HT1080 (cell line): ENCODE data around the gene KIF2A. TPM values are rescaled to one million over a fixed set of nuclear protein-coding genes. Genes with fewer than 3 reads are reported as not detected.

Experiments used
- DNase-seq: peaks from one replicate; pipeline ENCODE4 v3.0.0-alpha.2; 2015; ENCODE audit warnings: low read depth
- total RNA-seq: library from RNA; depleted of rRNA; stranded (reverse); fragments of >200 nt; shearing (Covaris generic); gene quantifications from 2 replicates; pipeline ENCODE4 v1.2.3, GENCODE V29; 2014

The KIF2A gene
- total RNA-seq, 1 experiment from 2014 or later: 51.3 TPM

DNA sequence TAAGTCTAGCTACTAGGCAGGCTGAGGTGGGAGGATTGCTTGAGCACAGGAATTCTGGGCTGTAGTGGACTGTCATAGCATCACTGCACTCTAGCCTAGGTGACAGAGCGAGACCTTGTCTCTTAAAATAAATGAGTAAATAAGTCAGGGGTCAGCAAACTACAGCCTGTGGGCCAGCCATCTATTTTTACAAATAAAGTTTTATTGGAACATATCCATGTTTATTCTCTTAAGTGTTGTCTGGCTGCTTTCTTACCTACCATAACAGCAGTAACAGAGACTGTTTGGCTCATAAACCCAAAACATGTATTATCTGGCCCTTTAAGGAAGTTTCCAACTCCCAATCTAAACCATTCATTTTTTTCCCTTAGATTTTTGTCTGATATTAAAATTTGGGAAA is 68.1 kb downstream of the KIF2A start:
- DNase-seq: no peak

DNA sequence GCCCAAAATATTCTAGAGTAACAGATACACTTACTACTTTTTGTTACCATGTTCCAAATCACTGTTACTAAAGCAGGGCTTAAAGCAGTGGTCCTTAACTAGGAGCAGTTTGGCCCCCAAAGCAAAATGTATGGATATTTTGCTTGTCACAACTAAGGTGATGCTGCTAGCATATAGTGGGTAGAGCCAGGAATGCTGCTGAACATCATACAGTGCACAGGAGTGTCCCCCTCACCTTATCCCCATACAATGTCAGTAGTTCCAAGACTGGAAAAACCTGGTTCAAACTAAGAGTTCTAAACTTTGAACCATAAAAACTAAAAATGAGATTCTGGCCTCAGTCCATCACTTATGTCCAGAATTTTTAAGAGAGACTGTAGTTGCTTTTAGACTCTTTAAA is 69.6 kb downstream of the KIF2A start:
- DNase-seq: no peak

- no peak for DNase-seq
These were observed 70.1 kb downstream of the KIF2A start for GRCh38 chr5:62376064-62376463.

DNA sequence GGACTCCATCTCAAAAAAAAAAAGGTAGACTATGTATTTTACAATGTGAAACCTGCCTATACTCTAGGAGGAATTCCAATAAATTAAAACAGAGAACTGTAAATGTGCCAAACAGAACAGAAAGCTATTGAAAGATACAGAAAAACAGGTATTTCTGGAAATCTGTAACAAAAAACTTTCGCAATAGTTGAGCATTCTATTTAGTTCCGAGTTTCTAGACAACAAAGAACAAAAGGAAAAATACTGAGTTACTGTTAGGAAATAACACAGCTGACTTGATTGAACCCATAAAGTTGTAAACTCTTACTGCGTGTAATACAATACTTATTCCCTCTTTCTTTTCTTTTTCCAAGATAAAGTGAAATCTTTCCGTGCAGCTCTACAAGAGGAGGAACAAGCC is 79.1 kb downstream of the KIF2A start:
- DNase-seq: no peak

- no peak for DNase-seq
These were observed 79.9 kb downstream of the KIF2A start for GRCh38 chr5:62385816-62386400.

DNA sequence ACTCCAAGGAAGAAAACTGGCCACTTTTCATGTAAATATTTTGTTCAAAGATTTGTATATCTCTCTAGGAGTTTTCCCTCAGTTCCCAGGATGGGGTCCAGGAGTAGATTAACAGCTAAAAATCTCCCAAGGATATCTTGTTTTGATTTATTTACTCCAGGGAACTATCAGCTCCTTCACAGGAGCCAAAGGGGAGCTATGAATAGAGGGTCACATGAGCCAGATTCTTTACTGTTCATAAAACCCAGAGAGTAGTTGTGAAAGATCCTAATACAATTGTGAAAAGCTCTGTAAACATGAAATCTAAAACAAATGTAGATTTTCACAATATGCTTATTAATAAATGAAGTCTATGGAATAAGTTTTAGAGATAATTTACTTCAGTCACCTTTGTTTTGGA is 80.8 kb downstream of the KIF2A start:
- no peak for DNase-seq

- peak; percentile 39 for DNase-seq
These were observed 89.4 kb downstream of the KIF2A start for GRCh38 chr5:62395210-62395950.

DNA sequence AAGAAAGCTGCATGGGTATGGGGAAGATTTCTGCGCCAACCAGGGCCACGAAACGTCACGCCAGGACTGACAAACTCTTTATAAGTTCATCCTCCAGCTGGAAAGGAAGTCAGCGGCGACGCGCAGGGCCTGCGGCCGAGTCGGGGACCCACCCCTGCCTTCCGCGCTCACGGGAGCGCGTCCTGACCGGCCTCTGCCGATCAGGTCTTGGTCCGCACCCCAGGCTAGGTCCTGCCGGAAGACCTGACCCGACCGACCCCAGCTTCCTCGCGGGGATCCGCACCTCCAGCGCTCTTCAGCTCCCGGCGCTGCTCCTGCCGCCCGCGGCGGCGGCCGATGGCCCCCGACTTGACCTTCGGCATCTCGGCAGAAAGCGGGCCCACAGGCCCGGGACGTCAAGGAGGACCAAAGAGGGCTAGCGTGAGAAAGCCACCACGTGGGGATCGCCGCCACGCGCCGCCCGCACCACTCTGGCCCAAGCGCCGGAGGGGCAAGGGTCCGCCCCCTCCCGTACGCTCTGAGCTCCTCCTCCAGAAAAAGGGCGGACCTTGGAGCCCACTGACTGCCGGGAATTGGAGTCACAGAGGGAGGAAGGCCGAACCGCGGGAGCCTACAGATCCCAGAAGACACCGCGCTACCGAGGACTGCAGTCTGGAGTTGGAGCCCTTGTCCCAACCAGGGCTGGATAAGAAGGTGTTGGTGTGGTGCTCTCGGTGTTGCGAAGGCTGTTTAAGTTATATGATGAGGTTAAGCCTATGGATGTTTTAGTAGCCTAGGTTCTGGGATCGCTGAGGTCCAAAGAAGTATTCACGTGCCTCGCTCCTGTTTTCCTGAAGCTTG is 97.6 kb downstream of the KIF2A start, which contains the start of gene DIMT1:
DIMT1 (minus strand) TSS at position 495 of the 840 bp plus-strand sequence; CDS start at position 362, 133 bp downstream.
- DNase-seq: peak; percentile 95

DNA sequence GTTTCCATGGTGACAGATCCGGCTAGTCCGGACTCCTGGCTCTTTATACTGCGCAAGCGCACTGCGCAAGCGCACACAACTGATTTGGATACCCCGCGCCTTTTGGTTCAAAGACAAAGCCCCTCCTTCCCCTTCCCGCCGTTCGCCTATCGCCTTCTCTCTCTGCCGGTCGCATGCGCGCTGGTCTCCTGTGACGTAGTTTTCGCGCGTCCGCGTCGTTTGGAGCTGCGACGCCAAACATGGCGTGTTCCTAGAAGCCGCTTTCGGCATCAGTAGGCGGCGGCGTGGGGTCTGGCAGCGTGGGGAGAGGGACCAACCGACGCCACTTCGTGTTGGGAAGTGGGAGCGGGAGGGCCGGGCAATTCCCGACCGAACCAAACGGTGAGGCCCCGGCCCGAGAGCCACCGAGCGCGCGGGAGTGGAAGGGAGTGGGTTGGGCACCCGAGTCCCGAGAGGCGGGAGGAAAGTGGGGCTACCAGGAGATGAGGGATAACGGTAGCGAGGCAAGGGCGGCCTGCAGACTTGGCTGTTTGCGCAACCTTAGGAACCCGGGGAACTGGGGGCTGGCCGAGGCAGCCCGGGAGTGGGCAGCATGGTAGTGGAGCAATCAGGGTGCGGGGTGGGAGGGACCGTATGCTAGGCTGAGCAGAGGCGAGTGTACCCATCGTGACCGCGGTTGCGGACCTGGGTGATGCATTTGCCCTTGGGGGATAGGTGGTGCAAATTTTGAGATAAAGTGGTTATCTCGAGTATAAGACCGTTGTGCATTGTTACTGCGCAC is 106.7 kb downstream of the KIF2A start, which contains the start of gene IPO11:
IPO11 (plus strand) TSS at position 215 of the 781 bp plus-strand sequence. CDS start 24,517 bp downstream, outside the sequence.
- DNase-seq: peak; percentile 98

GRCh38 chr5:62413711-62414110 is 107.7 kb downstream of the KIF2A start:
- DNase-seq: no peak

DNA sequence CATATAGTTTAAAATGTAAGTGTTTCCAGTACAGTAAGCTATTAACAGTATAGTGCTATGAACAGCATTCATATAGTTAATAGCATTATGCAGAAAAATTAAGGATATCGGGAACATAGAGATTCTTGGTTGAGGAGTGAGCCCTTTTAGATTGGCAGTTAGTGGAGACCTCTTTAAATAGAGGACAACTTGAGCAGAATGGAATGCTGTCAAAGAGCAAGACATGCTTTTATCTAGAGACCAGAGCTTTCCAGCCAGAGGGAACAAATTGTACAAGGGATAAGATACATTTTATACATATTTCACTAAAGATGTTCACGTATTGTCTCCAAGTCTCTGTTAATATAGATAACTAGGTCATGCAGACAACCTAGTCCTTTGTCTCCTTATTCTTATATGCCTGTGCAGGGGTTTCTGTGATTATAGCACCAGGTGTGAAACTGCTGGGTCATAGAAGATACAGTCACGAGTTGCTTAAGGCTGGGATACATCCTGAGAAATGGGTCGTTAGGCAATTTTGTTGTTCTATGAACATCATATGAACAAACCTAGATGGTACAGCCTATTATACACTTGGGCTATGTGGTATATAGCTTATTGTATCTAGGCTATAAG is 112.6 kb downstream of the KIF2A start:
- no peak for DNase-seq

DNA sequence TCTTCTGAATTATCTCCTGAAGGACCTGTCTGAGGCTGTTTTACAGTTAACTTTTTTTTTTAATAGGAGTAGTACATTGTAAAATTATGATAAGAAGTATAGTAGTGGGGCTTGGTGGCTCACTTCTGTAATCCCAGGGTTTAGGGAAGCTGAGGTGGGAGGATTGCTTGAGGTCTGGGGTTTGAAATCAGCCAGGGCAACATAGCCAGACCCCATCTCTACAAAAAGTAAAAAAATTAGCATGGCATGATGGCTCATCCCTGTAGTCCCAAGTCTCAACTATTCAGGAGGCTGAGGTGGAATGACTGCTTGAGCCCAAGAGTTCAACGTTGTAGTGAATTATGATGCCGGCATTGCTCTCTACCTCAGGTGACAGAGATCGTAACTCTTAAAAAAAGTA is 113.6 kb downstream of the KIF2A start:
- DNase-seq: no peak

GRCh38 chr5:62421414-62421813 is 115.4 kb downstream of the KIF2A start:
- DNase-seq: no peak

- no peak for DNase-seq
These were observed 118.8 kb downstream of the KIF2A start for GRCh38 chr5:62424763-62425162.

DNA sequence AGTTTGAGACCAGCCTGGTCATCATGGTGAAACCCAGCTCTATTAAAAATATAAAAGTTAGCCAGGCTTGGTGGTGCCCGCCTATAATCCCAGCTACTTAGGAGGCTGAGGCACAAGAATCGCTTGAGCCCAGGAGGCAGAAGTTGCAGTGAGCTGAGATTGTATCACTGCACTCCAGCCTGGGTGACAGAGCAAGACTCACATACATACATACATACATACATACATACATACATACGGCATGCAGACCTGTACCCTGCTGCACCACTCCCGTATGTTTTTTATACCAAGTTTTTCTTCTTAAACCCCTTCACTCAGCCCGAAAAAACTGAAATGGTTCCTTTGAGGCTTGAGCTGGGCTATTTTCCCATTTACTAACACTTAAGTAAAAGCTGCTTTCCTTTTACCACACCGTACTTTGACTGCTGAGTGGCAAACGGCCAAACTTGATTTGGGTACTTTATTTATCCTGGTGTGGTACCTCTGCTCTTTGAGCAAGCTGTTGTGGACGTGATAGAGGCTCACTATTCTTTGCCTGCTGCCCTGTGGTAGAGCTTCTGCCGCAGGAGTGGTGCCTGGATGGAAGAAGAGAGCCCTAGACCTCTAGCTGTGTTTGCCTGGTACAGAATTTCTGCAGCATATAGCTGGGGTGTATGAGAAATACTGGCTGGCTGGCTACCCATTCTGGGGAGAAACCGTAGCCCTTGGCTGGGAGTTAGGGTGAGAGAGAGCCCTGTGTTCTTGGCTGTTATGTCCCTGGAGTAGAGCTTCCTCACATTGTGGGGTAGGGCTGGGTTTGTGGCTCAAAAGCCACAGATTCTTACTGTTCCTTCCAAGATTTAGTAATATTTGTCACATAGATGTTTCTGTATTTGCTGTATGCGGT is 126.0 kb downstream of the KIF2A start:
- DNase-seq: no peak

DNA sequence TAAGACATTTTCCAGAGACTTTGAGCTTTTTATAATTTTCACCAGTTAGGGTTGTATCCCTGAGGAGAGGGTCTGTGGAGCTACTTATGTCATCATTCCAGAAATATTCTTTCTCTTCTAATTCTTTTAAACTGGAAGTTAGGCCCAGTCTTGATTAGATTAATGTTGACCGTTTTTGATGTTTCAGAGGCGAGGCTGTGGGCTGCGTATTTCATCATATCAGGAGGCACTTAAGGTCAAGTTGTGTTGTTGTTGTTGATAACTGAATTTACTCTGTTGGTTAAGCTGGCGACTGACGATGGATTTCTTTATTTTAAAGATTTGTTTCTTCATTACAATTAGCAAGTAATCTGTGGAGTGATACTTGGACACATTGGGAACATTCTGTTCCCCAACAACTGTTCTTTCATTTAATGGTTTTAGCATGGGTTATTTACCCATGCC is 126.6 kb downstream of the KIF2A start:
- no peak for DNase-seq
